Measurements from ENCODE around the gene PRDM1.

DNA sequence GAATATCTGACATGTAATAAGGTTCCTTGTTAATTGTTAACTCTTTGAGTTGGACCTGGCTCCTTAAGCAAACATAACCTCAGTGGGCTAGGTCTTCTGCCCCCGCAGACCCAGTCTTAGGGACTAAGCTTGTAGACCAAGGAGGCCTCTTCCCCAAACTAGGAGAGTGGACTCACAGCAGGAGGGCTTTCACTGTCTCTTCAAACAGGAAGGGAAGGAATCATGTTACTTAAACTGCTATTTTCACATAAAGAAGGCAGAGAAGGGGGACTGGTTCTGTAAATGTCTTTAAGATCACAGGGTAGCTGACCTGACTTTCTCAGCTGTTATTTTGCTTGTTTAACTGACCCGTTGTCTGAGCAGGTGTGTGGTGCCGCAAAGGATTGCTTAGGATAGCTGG lies 34.9 kb upstream of the PRDM1 start:
- TF ChIP-seq POLR2AphosphoS5 (IDR thresholded peaks at IDR 0.05; ENCODE audit: low read depth, low read length): no peak
- TF ChIP-seq POLR2A (IDR thresholded peaks at IDR 0.05; ENCODE audit: low read depth, low read length): no peak
- TF ChIP-seq TAF1 (IDR thresholded peaks at IDR 0.05; ENCODE audit: borderline replicate concordance, low read depth, low read length): no peak

All from GM12892 (cell line).